Neural cell (in vitro differentiated cells): ENCODE measurements around the gene TMEM187. TPM values are rescaled to one million over a fixed set of nuclear protein-coding genes. Genes with fewer than 3 reads are reported as not detected.

Experiments
- H2AFZ ChIP-seq: fragments of 200-600, 300-800 bp; sonication (generic), shearing (Covaris generic); 2 replicates; pipeline ENCODE4 v1.6.0; 2014; ENCODE audit warnings: low read depth, mild to moderate bottlenecking, antibody characterized with exemption, low read length, moderate library complexity
- H3F3A ChIP-seq: fragments of 200-600 bp; shearing (Covaris generic); 2 replicates; pipeline ENCODE4 v1.6.1; 2016; ENCODE audit warnings: mild to moderate bottlenecking, moderate library complexity, mixed read lengths, antibody characterized with exemption, low read length; ENCODE audit not compliant: insufficient read depth, poor library complexity, severe bottlenecking
- H3K27ac ChIP-seq: fragments of 200-600, 300-800 bp; sonication (generic), shearing (Covaris generic); 2 replicates; pipeline ENCODE4 v1.5.1; 2014; ENCODE audit warnings: mild to moderate bottlenecking, low read length, moderate library complexity
- H3K27me3 ChIP-seq: fragments of 300-800, 200-600 bp; sonication (generic), shearing (Covaris generic); 2 replicates; pipeline ENCODE4 v1.6.0; 2014; ENCODE audit warnings: mild to moderate bottlenecking, low read depth, low read length, moderate library complexity; ENCODE audit not compliant: insufficient read depth
- H3K36me3 ChIP-seq: fragments of 300-800, 200-600 bp; sonication (generic), shearing (Covaris generic); 2 replicates; pipeline ENCODE4 v1.5.1; 2014; ENCODE audit warnings: mild to moderate bottlenecking, antibody characterized with exemption, low read length, moderate library complexity; ENCODE audit not compliant: insufficient read depth
- H3K4me2 ChIP-seq: fragments of 300-800, 200-600 bp; sonication (generic), shearing (Covaris generic); 2 replicates; pipeline ENCODE4 v1.6.0; 2014; ENCODE audit warnings: mild to moderate bottlenecking, low read length
- H3K4me3 ChIP-seq: fragments of 300-800, 200-600 bp; sonication (generic), shearing (Covaris generic); 2 replicates; pipeline ENCODE4 v1.5.1; 2014; ENCODE audit warnings: mild to moderate bottlenecking, low read length, moderate library complexity
- H3K79me2 ChIP-seq: fragments of 200-600 bp; shearing (Covaris generic); replicated peaks from 2 replicates; pipeline ENCODE4 v1.6.0; 2014; ENCODE audit warnings: mild to moderate bottlenecking, low read length, moderate library complexity; ENCODE audit not compliant: insufficient read depth
- H3K9ac ChIP-seq: fragments of 300-800, 200-600 bp; sonication (generic), shearing (Covaris generic); 2 replicates; pipeline ENCODE4 v1.6.1; 2016; ENCODE audit warnings: mild to moderate bottlenecking, low read length, mixed read lengths
- H3K9me2 ChIP-seq: fragments of 200-600 bp; shearing (Covaris generic); 2 replicates; pipeline ENCODE4 v1.6.1; 2016; ENCODE audit warnings: mild to moderate bottlenecking, low read length, mixed read lengths; ENCODE audit not compliant: insufficient read depth
- H3K9me3 ChIP-seq: fragments of 200-600, 300-800 bp; sonication (generic), shearing (Covaris generic); 2 replicates; pipeline ENCODE4 v1.6.1; 2016; ENCODE audit warnings: mild to moderate bottlenecking, mixed run types, low read length, moderate library complexity, mixed read lengths
- H4K20me1 ChIP-seq: fragments of 200-600 bp; shearing (Covaris generic); 2 replicates; pipeline ENCODE4 v1.6.1; 2016; ENCODE audit warnings: mild to moderate bottlenecking, mixed run types; ENCODE audit not compliant: insufficient read depth
- EP300 ChIP-seq: fragments of 450-650 bp; conservative IDR thresholded peaks from 2 replicates; pipeline ENCODE4 v1.6.1; 2014; ENCODE audit warnings: antibody characterized with exemption, mild to moderate bottlenecking, moderate library complexity; ENCODE audit not compliant: poor library complexity, severe bottlenecking
- EZH2 ChIP-seq: fragments of 200-600, 300-800 bp; shearing (Covaris generic), sonication (generic); IDR thresholded peaks from 2 replicates; pipeline ENCODE4 v1.6.1; 2014; ENCODE audit warnings: antibody characterized with exemption, low read length, borderline replicate concordance, mild to moderate bottlenecking; ENCODE audit not compliant: insufficient read depth, poor library complexity, severe bottlenecking
- MXI1 ChIP-seq: fragments of 450-650 bp; conservative IDR thresholded peaks from 2 replicates; pipeline ENCODE4 v1.6.1; 2014; ENCODE audit warnings: antibody characterized with exemption, mild to moderate bottlenecking; ENCODE audit not compliant: poor library complexity, severe bottlenecking
- POLR2AphosphoS5 ChIP-seq: IDR thresholded peaks from 2 replicates; pipeline ENCODE4 v1.6.1; 2012
- RAD21 ChIP-seq: fragments of 450-650 bp; conservative IDR thresholded peaks from 2 replicates; pipeline ENCODE4 v1.6.1; 2014; ENCODE audit warnings: antibody characterized with exemption, mild to moderate bottlenecking, moderate library complexity
- SMC3 ChIP-seq: fragments of 450-650 bp; conservative IDR thresholded peaks from 2 replicates; pipeline ENCODE4 v1.6.1; 2014; ENCODE audit warnings: antibody characterized with exemption, mild to moderate bottlenecking, moderate library complexity; ENCODE audit not compliant: poor library complexity
- TAF1 ChIP-seq: IDR thresholded peaks from 2 replicates; pipeline ENCODE4 v1.6.1; 2012; ENCODE audit warnings: low read depth
- polyA plus RNA-seq: library from polyadenylated mRNA; depleted of rRNA; stranded (reverse); fragments of >200 nt; gene quantifications from 2 replicates; pipeline ENCODE4 v1.2.3, GENCODE V29; 2014
- TF ChIP-seq, protein P1 (sequence below): fragments of 450-650 bp; IDR thresholded peaks from 2 replicates; pipeline ENCODE4 v1.5.1; 2014; ENCODE audit warnings: antibody characterized with exemption, mild to moderate bottlenecking, moderate library complexity; ENCODE audit not compliant: poor library complexity, severe bottlenecking
- TF ChIP-seq, protein P2 (sequence below): IDR thresholded peaks from 2 replicates; pipeline ENCODE4 v1.6.1; 2012; ENCODE audit warnings: borderline replicate concordance

Gene TMEM187
- polyA plus RNA-seq, 1 donor from 2014 or later, result 5.2 TPM

DNA sequence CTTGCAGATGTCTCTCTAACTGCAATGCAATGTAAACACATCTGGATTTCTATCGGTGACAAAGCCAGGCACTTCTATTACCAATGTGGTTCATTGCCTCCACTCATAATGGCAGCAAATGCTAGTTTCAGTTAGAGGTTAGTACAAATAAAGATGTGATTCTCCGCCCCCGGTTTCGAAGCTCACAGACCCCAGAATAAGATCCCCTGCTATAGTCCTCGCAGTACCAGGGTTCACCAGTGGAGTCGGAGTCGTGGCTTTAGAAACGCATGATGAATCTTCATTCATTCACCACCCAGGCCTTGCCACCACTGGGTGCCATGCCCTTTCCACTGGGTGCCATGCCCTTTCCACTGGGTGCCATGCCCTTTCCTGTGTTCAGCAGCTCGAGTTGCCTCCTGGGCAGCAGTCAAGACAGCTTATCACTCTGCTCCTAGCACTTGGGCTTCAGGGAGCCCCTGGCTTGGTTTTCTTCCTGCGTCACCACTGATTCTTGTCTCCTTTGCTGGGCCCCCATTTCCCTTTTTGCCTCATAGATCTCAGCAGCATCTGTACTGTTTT lies 34.2 kb upstream of the TMEM187 start:
- Histone ChIP-seq H2AFZ (no peak overlapping the region), H3K79me2 (no peaks in the 10 kb centered on the region), H3K27ac (no peak overlapping the region), H3K36me3 (no peaks in the 10 kb centered on the region), H3K9ac (no peak overlapping the region), H3K27me3 (no peaks in the 10 kb centered on the region), H4K20me1 (no peaks in the 10 kb centered on the region), H3K9me2 (no peaks in the 10 kb centered on the region), H3K4me2 (no peak overlapping the region), H3K4me3 (no peak overlapping the region), H3K9me3 (no peaks in the 10 kb centered on the region), H3F3A (no peaks in the 10 kb centered on the region)
- TF ChIP-seq SMC3 (no peak), TAF1 (no peak), MXI1 (no peak)
- TF ChIP-seq, protein P1, sequence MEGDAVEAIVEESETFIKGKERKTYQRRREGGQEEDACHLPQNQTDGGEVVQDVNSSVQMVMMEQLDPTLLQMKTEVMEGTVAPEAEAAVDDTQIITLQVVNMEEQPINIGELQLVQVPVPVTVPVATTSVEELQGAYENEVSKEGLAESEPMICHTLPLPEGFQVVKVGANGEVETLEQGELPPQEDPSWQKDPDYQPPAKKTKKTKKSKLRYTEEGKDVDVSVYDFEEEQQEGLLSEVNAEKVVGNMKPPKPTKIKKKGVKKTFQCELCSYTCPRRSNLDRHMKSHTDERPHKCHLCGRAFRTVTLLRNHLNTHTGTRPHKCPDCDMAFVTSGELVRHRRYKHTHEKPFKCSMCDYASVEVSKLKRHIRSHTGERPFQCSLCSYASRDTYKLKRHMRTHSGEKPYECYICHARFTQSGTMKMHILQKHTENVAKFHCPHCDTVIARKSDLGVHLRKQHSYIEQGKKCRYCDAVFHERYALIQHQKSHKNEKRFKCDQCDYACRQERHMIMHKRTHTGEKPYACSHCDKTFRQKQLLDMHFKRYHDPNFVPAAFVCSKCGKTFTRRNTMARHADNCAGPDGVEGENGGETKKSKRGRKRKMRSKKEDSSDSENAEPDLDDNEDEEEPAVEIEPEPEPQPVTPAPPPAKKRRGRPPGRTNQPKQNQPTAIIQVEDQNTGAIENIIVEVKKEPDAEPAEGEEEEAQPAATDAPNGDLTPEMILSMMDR, result no peak

DNA sequence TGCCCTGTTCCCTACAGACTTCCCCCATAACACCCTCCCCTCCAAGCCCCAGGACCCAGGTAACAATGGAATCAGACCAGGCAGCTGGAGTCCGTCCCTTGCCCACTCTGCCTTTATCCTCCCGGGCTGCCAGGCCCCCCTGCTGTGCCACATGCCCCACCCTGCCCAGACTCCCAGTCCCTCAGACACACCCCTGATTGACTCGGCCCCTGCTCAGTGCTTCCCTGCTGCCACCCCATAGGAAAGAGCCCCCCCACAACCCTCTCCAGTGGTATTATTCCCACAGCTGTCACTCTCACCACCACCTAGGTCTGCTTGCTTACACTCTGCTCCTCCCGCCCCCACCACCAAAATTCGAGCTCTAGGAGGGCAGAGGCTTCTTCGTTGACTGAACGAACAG lies 33.0 kb upstream of the TMEM187 start:
- Histone ChIP-seq H2AFZ (no peak overlapping the region), H3K27me3 (no peaks in the 10 kb centered on the region), H3K36me3 (no peaks in the 10 kb centered on the region), H3K4me3 (no peak overlapping the region), H3K27ac (no peak overlapping the region), H3K9me2 (no peaks in the 10 kb centered on the region), H4K20me1 (no peaks in the 10 kb centered on the region), H3K9ac (no peak overlapping the region), H3F3A (no peaks in the 10 kb centered on the region), H3K9me3 (no peaks in the 10 kb centered on the region), H3K79me2 (no peaks in the 10 kb centered on the region), H3K4me2 (no peak overlapping the region)
- TF ChIP-seq TAF1, result no peak
- TF ChIP-seq SMC3, result no peak
- TF ChIP-seq, protein P2, sequence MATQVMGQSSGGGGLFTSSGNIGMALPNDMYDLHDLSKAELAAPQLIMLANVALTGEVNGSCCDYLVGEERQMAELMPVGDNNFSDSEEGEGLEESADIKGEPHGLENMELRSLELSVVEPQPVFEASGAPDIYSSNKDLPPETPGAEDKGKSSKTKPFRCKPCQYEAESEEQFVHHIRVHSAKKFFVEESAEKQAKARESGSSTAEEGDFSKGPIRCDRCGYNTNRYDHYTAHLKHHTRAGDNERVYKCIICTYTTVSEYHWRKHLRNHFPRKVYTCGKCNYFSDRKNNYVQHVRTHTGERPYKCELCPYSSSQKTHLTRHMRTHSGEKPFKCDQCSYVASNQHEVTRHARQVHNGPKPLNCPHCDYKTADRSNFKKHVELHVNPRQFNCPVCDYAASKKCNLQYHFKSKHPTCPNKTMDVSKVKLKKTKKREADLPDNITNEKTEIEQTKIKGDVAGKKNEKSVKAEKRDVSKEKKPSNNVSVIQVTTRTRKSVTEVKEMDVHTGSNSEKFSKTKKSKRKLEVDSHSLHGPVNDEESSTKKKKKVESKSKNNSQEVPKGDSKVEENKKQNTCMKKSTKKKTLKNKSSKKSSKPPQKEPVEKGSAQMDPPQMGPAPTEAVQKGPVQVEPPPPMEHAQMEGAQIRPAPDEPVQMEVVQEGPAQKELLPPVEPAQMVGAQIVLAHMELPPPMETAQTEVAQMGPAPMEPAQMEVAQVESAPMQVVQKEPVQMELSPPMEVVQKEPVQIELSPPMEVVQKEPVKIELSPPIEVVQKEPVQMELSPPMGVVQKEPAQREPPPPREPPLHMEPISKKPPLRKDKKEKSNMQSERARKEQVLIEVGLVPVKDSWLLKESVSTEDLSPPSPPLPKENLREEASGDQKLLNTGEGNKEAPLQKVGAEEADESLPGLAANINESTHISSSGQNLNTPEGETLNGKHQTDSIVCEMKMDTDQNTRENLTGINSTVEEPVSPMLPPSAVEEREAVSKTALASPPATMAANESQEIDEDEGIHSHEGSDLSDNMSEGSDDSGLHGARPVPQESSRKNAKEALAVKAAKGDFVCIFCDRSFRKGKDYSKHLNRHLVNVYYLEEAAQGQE, result no peak
- TF ChIP-seq EP300, result no peak
- TF ChIP-seq MXI1, result no peak
- TF ChIP-seq EZH2, result no peak
- no peak for TF ChIP-seq RAD21
- no peak for TF ChIP-seq POLR2AphosphoS5
- TF ChIP-seq, protein P1, result no peak
